GM18868 (cell line): ENCODE data around the gene PILRA.
"Not testable (repeated sequence)": the region's sequence is repeated elsewhere in the genome, so short reads cannot be mapped to it uniquely, and the experiment has no call there.

Experiments
- ATAC-seq: cut with Tn5 transposase; IDR thresholded peaks from one replicate; pipeline ENCODE4 v1.9.1; 2021; ENCODE audit warnings: mild to moderate bottlenecking, moderate library complexity; ENCODE audit not compliant: unreplicated experiment

The PILRA gene

GRCh38 chr7:100357131-100357561, 16.1 kb upstream of the PILRA start:
- no peak for ATAC-seq

GRCh38 chr7:100358027-100358856, 15.0 kb upstream of the PILRA start, which contains the start of gene PILRB:
Gene PILRB (plus strand): TSS chr7:100358117. CDS start chr7:100358303, 186 bp downstream.
- no peak for ATAC-seq

DNA sequence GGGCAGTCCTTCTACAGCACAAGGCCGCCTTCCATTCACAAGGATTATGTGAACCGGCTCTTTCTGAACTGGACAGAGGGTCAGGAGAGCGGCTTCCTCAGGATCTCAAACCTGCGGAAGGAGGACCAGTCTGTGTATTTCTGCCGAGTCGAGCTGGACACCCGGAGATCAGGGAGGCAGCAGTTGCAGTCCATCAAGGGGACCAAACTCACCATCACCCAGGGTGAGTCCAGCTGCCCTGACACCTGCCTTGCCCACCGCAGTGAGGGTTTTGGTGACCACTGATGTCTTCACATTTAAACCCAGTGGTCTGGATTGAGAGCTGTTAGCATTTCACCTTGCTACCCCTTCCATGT, 14.5 kb upstream of the PILRA start:
- ATAC-seq, result no peak

DNA sequence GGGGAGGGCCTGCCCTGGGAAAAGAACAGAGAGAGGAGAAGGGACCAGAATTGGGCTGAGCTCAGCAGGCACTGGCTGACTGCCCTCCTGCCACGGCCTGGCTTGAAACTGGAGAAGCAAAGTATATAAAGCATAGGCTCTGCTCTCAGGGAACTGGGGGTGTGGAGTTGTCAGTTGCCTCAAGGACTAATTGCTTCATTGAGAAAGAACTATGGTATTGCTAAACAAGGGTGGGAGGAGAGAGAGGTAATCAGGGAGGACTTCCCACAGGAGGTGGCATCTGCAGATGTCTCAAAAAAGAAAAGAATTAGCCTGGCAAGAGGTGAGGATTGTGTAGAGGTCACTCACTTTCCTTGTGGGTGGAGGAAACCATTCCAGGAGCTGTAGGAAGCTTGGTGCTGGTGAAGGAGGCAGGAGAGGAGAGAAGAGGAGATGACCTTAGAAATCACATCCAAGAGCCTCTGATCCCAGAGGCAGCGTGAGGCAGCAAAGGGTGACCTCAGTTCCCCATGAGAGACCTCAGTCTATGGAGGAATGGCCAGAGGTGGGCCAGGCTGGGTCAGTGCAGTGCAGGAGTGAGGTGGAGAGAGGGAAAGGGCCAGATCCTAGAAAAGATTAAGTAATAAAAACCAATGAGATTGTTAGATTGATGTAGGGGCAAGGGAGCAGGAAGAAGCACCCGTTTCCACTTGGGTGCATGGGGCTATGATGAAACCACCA, 13.0 kb upstream of the PILRA start:
- no peak for ATAC-seq

DNA sequence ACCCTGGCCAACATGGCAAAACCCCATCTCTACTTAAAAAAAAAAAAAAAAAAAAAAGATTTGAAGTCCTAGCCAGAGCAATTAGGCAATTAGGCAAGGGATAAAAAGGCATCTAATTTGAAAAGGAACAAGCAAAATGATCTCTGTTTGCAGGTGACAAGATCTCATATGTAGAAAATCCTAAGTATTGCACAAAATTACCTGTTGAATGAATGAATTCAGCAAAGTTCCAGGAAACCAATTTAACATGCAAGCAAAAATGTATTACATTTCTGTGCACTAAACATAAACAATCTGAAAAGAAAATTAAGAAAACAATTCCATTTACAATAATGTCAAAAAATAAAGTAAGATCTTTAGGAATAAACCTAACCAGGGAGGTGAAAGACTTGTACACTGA, 10.2 kb upstream of the PILRA start:
- ATAC-seq, result no peak

- ATAC-seq, result not testable (repeated sequence)
Measured at GRCh38 chr7:100363797-100364196, 9.5 kb upstream of the PILRA start.

DNA sequence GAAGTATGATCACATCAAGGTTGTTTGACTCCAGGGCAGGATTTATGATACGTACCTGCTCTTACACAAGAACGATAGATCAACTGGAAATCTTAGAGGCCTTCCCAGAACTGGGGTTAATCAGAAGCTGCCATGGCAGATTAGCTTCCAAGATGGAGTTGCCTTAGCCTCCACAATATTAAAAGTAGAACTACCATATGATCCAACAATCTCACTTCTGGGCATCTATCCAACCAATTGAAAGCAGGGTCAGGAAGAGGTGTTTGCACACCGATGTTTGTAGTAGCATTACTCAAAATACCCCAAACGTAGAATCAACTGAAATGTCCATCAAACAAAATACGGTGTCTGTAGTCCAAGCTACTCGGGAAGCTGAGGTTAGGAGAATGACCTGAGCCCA, 8.8 kb upstream of the PILRA start:
- no peak for ATAC-seq

GRCh38 chr7:100365998-100366367, 7.3 kb upstream of the PILRA start:
- not testable (repeated sequence) for ATAC-seq

- no peak for ATAC-seq
Measured at GRCh38 chr7:100366411-100367250, 6.7 kb upstream of the PILRA start.

DNA sequence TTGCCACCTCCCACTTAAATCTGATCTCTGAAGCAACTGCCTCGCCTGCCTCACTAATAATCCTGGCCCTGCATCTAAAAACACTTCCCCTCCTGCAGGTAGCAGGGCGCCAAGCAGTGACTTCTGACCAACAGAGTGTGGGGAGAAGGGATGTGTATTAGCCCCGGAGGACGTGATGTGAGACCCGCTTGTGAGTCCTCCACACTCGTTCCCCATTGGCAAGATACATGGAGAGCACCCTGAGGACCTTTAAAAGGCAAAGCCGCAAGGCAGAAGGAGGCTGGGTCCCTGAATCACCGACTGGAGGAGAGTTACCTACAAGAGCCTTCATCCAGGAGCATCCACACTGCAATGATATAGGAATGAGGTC, 6.1 kb upstream of the PILRA start:
- no peak for ATAC-seq

DNA sequence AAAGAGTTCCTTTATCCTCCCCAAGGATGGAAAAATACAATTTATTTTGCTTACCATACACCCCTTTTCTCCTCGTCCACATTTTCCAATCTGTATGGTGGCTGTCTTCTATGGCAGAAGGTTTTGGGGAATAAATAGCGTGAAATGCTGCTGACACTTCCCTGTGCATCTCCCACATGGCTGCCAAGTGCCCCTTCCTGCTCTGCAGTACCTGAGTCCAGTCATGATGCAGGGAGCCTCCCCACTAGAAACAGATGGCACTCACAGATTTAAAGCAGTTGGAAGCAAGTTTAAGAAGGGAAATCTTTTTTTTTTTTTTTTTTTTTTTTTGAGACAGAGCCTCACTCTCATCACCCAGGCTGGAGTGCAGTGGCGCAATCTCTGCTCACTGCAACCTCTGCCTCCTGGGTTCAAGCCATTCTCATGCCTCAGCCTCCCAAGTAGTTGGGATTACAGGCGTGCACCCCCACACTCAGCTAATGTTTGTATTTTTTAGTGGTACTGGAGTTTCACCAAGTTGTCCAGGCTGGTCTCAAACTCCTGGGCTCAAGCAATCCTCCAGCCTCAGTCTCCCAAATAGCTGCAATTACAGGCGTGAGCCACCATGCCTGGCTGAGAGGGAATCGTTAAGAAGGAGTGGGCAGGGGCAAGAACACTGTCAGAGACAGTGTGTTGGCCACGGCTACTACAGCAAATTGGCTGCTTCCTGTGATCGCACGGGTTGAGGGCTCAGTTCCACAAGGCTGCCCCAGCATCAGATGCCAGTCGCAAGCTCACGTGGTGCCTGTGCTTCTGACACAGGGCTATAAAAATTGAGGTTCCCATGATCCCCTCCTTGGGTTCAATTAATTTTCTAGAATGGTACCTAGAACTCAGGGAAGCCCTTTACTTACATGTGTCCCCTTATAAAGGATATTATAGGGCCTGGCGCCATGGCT, 5.3 kb upstream of the PILRA start:
- no peak for ATAC-seq

- ATAC-seq, result peak; percentile 51
Measured at GRCh38 chr7:100369105-100369504, 4.2 kb upstream of the PILRA start.

DNA sequence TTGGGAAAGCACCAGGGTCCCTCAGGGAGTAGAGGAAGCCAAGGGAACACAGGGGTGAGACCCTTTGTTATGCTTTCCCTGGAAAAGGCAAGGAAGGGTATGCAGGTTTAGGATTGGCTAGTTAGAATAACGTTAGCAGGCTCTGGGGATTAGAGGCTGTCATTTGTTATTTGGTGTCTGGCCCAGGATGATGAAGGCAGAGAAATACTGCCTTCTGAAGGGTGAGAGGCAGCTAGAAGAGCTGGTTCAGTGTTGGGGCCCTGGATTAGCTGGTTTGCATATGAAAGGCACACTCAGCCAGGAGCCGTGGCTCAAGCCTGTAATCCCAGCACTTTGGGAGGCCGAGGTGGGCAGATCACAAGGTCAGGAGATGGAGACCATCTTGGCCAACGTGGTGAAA, 3.0 kb upstream of the PILRA start:
- ATAC-seq, result no peak

GRCh38 chr7:100370746-100371145, 2.5 kb upstream of the PILRA start:
- no peak for ATAC-seq

- no peak for ATAC-seq
Measured at GRCh38 chr7:100371561-100372171, 1.6 kb upstream of the PILRA start.

- ATAC-seq, result no peak
Measured at GRCh38 chr7:100372256-100372655, 1.0 kb upstream of the PILRA start.

GRCh38 chr7:100372694-100373093, 593 bp upstream of the PILRA start:
- no peak for ATAC-seq

GRCh38 chr7:100373870-100374598, 747 bp downstream of the PILRA start:
- ATAC-seq, result not testable (repeated sequence)

GRCh38 chr7:100374601-100375000, 1.3 kb downstream of the PILRA start:
- no peak for ATAC-seq
